Dermis microvascular lymphatic vessel endothelial cell (primary cell): Measurements from ENCODE around the gene LRIG1. TPM values are rescaled to one million over a fixed set of nuclear protein-coding genes. Genes with fewer than 3 reads are reported as not detected.
"Not testable (repeated sequence)": the region's sequence is repeated elsewhere in the genome, so short reads cannot be mapped to it uniquely, and the experiment has no call there.

Experiments
- DNase-seq, 2 donors: peaks; one replicate each; pipeline versions ENCODE4 v3.0.0 to v3.0.0-alpha.2; 2010; ENCODE audit warnings: low read depth in 2 of 2
- total RNA-seq: library from RNA; depleted of rRNA; stranded (reverse); fragments of >200 nt; gene quantifications from 2 replicates; pipeline ENCODE4 v1.2.1, GENCODE V29; 2014

LRIG1 gene
- total RNA-seq, 1 donor from 2014 or later, result 35.3 TPM

GRCh38 chr3:66423791-66424190, 77.0 kb downstream of the LRIG1 start:
- DNase-seq, result no peak

- DNase-seq, result not testable (repeated sequence)
Measured at GRCh38 chr3:66421893-66422292, 78.9 kb downstream of the LRIG1 start.

- not testable (repeated sequence) for DNase-seq
Measured at GRCh38 chr3:66421144-66421543, 79.7 kb downstream of the LRIG1 start.

- no peak for DNase-seq
Measured at GRCh38 chr3:66419036-66419435, 81.8 kb downstream of the LRIG1 start.

DNA sequence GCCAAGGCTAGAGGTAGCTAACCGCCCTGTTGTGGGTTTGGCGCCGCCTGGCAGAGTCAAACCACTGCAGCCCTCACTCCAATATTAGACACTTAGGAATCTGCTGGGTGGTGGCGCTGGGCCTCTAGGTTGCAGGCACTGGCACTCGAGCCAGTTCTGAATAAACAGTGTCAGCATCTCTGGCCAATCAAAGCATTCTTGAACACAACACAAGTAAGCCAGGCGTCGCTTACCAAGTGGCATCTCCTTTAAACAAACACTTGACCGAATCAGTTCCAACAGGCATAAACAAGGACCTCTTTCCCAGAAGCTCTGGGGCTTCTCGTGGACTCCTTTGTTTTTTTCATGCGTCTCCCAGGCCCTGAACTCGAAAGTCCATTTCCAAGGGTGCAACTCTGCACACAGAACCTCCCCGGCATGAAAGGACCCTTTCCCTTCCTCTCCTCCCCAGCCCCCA, 82.3 kb downstream of the LRIG1 start:
- no peak for DNase-seq

DNA sequence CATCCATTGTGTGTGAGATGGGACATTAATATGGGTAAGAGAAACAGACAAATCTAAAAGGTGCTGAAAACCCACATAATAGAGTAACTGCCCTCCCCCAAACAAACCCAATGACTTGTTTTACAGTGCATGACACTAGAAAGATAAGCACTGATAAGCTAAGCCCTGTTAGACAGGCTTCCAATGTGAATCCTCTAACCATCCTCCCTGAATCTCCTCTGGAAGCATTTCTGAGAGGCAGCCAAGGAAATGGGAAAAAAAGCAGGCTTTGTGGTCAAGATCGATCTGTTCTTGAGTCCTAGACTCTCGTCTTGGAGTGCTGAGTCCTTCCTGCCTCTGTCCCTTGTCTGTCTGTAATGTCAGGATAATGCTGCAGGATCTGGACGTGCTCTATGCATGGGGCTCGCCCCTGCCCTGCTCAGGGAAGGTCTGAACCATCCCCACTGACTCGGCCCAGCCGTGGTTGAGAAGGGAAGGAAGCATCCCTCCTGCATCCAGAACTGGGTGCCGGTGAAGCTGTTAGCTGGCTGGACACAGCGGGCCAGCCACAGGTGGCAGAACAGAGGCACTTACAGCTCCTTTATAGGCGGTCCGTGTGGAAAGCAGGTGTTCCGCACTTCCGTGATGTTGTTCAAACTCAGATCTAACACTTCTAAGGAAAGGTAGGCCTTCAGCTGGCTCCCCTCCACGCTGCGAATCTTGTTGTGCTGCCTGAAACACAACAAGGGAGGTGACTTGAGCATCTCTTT, 84.1 kb downstream of the LRIG1 start:
- no peak for DNase-seq

DNA sequence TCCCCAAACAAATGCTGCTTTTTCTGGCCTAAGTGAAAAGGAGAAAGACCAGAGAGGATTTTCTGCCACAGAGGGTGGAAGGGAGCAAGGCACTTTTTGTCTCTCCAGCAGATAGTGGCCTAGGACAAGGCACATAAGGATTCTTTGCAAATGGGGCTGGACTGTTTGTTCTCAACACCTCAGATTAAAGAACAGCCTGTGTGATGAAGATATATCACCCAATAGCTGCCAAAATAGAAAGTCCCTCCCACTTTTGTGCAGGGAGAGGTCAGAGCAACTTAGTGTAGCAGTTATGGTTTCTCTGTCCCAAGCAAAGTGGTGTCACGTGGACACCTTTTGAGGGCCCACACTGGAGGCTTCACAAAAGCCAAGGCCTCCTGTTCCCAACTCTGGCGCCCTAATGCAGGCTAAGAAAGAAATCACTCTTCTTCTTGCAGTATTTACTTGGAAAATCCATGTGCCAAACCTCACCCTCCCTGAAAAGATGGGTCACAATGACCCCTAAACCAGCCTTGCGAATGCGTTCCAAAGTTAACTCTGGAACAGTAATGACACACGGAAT, 84.9 kb downstream of the LRIG1 start:
- no peak for DNase-seq

DNA sequence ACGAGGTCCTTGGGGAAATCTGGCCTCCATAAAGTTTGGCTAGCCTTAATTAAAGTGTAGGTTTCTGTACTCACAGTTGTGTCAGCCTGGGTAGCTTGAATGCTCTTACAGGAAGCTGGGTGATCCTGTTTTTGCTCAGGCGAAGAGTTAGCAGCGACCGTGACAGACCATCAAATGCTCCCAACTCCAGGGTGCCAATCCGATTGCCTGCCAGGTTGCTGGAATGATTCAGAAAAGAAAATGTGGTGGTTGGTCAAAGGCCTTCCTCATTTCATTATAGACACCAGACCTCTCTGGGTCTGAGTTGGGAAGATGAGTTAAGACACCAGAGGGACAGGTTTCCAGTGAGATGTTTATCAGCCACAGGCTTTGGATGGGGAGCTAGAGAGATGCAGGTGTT, 86.0 kb downstream of the LRIG1 start:
- no peak for DNase-seq

- no peak for DNase-seq
Measured at GRCh38 chr3:66413151-66413751, 87.6 kb downstream of the LRIG1 start.

DNA sequence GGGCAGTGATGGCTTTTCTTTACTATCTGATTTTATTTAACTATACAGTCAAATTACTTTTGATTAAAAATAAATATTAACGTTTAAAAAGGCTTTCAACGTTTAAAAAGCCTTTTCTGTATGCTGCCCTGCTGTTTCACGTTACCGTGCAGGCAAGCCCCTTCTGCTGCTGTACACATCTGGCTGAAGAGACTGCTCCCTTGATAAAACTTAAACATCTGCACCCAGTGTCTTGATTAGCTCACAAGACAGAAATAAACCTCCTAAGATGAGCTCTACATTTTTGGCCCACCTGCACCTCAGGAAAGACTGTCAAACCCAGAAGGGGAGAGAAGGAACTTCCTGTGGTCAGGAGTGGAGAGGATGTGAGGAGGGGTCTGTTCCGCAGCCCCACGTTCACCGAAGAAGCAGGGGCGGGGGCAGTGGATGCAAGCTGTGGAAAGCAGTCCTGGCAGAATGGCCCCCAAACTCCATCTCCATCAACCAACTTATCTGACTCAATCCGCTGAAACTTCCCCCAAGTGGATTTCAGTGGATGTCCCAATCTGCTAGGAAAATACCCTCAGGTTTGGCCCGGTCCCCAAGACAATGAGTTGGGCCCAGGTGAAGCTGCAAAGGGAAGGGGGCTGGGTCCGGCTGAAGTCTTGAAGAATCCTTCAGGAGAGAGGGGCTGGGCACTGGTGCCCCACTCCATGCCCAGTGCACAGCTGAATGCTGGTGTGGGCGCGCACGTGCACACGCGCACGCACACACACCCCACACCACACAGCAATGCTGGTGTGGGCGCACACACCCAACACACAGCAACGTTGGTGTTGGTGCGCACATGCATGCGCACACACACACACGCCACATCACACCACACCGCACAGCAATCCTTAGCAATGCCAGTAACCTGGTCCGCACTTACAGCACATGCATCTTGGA, 88.6 kb downstream of the LRIG1 start:
- no peak for DNase-seq

DNA sequence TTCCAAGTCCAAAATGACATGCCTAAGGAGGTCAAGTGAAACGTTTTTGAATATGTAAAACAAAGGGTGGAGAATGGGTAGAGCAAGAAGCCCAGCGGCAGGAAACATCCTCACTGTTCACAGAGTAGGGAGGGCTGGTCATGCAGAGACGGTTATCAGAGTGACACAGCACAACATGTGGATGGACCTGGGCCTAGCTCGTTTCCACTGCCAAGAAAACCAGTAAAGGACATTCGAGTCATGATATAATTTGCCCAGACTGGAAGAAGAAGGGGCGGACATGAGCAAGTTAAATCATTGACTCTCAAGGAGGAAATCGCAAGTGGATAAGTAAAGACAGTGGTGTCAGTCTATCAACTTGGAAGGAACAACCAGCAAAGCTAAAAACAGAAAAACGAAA, 89.3 kb downstream of the LRIG1 start:
- DNase-seq, result no peak

DNA sequence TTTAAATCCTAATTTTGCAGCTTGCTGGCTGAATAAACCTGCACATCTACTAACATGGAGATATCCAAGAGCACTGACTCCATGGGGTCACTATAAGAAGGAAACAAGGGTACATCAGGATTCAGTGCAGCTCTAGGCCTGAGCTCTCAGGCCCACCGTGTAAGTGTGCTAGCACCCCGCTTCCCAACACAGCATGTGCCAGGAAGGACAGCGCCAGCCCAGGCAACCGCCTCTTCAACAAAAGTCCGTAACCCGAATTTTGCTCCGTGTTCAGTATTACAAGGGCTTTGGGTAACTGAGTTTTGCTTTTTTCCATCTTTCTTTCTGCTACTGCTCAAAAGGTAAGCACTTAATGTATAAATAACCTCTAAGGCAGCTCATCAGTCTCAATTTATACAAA, 89.8 kb downstream of the LRIG1 start:
- DNase-seq, result no peak

DNA sequence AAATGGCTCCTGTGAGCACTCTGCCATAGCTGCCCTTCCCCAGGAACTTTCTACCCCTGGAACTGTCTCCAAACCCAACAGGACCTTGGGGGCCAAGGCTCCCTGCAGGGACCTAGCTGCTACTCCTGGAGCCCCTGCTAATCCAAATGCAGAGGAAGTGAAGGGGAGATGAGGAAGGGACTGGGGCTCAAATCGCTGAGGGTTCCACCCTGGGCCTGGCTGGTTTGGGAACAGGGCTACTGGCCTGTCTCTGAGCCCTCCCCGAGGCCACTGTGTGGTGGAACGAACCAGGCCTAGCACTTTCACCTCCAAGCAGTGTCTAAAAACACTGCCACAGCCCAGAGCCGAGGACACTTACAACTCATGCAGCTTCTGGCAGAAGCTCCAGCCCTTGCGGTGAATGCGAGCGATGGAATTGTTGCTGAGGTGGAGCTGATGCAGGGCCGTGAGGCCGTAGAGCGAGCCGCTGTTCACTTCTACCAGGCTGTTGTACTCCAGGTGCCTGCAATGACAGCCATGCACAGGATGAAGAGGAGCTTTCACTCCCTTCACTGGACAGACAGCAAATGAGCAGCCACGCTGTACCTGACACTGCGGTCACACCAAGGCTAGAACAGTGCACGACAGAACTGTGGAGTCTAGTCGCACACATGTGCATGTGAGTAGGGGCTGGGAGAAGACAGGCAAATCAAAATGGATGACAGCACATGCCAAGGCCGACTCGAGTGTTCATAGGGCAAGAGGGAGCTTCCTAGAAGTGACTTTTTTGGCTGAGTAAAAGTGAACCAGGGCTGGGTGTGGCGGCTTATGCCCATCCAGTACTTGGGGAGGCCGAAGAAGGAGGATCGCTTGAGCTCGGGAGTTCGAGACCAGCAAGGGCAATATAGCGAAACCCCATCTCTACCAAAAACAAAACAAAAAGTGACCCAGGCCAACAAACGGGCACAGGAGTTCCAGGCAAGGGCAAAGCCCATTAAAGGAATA, 90.8 kb downstream of the LRIG1 start:
- DNase-seq, result no peak

GRCh38 chr3:66407611-66408218, 93.1 kb downstream of the LRIG1 start:
- peak in 1 of 2 donors; percentile 61 for DNase-seq

GRCh38 chr3:66406831-66407610, 93.8 kb downstream of the LRIG1 start:
- no peak for DNase-seq

DNA sequence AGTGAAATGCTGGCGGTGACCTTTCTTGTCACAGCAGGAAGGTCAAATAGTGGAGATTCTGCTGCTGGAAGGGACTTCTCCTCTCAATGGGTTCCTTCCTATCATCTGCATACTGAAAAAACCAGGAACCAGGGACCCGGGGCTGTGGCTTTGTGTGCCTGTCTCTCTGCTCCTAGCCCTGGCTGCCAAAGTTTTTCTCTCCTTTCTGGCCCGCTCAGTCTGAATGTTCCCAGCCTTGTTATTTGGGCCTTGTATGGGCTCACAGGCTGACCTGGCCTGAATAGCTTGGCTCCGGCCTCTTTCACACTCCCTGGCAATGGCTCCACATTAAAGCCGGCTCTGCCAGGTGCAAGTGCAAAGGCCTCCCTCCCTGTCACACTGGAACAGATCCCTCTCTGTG, 94.7 kb downstream of the LRIG1 start:
- DNase-seq, result no peak

GRCh38 chr3:66405701-66406091, 95.1 kb downstream of the LRIG1 start:
- no peak for DNase-seq

GRCh38 chr3:66404903-66405700, 95.7 kb downstream of the LRIG1 start:
- DNase-seq, result no peak

DNA sequence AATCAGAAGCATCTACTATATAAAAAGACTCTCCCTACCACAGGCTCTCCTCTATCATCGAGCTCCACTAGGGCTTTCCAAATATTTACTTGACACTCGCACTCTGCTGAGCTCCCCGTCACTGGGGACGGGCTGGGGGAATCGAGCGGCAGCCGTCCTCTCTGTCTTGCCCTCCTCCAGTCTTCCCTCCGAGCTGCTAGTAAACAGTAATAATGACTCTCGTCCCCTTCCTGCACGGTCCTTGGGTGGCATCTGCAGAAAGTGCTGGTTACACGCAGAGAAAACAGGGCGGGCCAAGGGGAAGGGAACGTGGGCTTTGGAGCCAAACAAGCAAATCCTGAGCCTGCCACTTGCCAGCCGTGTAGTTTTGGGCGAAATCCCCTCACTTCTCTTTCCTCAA, 96.6 kb downstream of the LRIG1 start:
- DNase-seq, result no peak
